Tibial nerve (tissue), 4 donors: ENCODE results near the gene LAIR1. TPM values are rescaled to one million over a fixed set of nuclear protein-coding genes. Genes with fewer than 3 reads are reported as not detected.
"Not testable (repeated sequence)": the region's sequence is repeated elsewhere in the genome, so short reads cannot be mapped to it uniquely, and the experiment has no call there.

Experiments used
- DNase-seq, 2 donors: peaks; one replicate each; pipeline ENCODE4 v3.0.0-alpha.2; 2019; ENCODE audit warnings: low spot score in 2 of 2
- H3K27ac ChIP-seq, 4 donors: fragments of 200-600 bp; sonication (generic) in 3 of 4; one replicate each; pipeline ENCODE4 v1.5.1; 2017 to 2019; ENCODE audit warnings: mild to moderate bottlenecking in 1 of 4
- H3K27me3 ChIP-seq, 2 donors: fragments of 200-600 bp; sonication (generic) in 1 of 2; one replicate each; pipeline versions ENCODE4 v1.5.1 to v1.6.0; 2017 to 2019
- H3K36me3 ChIP-seq, 3 donors: fragments of 200-600 bp; sonication (generic); one replicate each; pipeline ENCODE4 v1.5.1; 2018 to 2019
- H3K4me1 ChIP-seq, 4 donors: fragments of 200-600 bp; sonication (generic) in 3 of 4; one replicate each; pipeline ENCODE4 v1.5.1; 2017 to 2019
- H3K4me3 ChIP-seq, 4 donors: fragments of 200-600 bp; sonication (generic) in 3 of 4; one replicate each; pipeline ENCODE4 v1.5.1; 2017 to 2019; ENCODE audit warnings: mild to moderate bottlenecking in 1 of 4, moderate library complexity in 1 of 4
- H3K9me3 ChIP-seq, 4 donors: fragments of 200-600 bp; sonication (generic) in 3 of 4; one replicate each; pipeline ENCODE4 v1.5.1; 2017 to 2019
- CTCF ChIP-seq, 5 experiments: fragments of 200-600 bp in 3 of 5; fragments of 450-650 bp in 2 of 5; sonication (generic) in 3 of 5; IDR thresholded peaks; one replicate each; pipeline ENCODE4 v1.5.1; 2016 to 2019; ENCODE audit warnings: antibody characterized with exemption in 5 of 5, mild to moderate bottlenecking in 3 of 5, moderate library complexity in 2 of 5
- EP300 ChIP-seq, 2 donors: sonication (generic); formaldehyde crosslinking; IDR thresholded peaks; one replicate each; pipeline ENCODE4 v1.6.1; 2017; ENCODE audit warnings: antibody characterized with exemption in 2 of 2, mild to moderate bottlenecking in 1 of 2
- POLR2A ChIP-seq, 2 donors: fragments of 450-650 bp; IDR thresholded peaks; one replicate each; pipeline ENCODE4 v1.6.1; 2017; ENCODE audit warnings: antibody characterized with exemption in 2 of 2, mild to moderate bottlenecking in 2 of 2, moderate library complexity in 2 of 2
- WGBS, 2 donors: methylation state at CpG; one replicate each; pipeline ENCODE4 v1.1.5; 2018; 5-methylcytosine and 5-hydroxymethylcytosine counted together
- total RNA-seq, 4 donors: library from RNA; depleted of rRNA; stranded (reverse); fragments of >200 nt; gene quantifications; one replicate each; pipeline ENCODE4 v1.1.0, GENCODE V29; 2016

The LAIR1 gene
- total RNA-seq, 4 donors from 2014 or later: 15.5 to 59.1 (median 31.1) TPM

GRCh38 chr19:54380897-54381296, 16.2 kb upstream of the LAIR1 start:
- Histone ChIP-seq H3K27ac (no peak overlapping the region), H3K4me1 (no peaks in the 10 kb centered on the region), H3K9me3 (no peaks in the 10 kb centered on the region), H3K36me3 (no peaks in the 10 kb centered on the region), H3K4me3 (no peak overlapping the region), H3K27me3 (no peaks in the 10 kb centered on the region)
- no peak for DNase-seq
- TF ChIP-seq EP300 (IDR thresholded peaks at IDR 0.05) (no peak), CTCF (IDR thresholded peaks at IDR 0.05) (no peak), POLR2A (IDR thresholded peaks at IDR 0.05) (no peak)
- WGBS, 2 donors: 74 to 83% methylated on average over 2 of the region's 2 CpGs

GRCh38 chr19:54379187-54379678, 14.5 kb upstream of the LAIR1 start:
- Histone ChIP-seq H3K27me3 (no peaks in the 10 kb centered on the region), H3K9me3 (no peaks in the 10 kb centered on the region), H3K27ac (peak overlapping the region in 1 of 4 donors; percentile 16), H3K36me3 (no peaks in the 10 kb centered on the region), H3K4me3 (no peak overlapping the region), H3K4me1 (no peaks in the 10 kb centered on the region)
- TF ChIP-seq POLR2A (IDR thresholded peaks at IDR 0.05): no peak
- no peak for TF ChIP-seq CTCF (IDR thresholded peaks at IDR 0.05)
- TF ChIP-seq EP300 (IDR thresholded peaks at IDR 0.05): no peak
- 36 to 50% methylated on average over 5 of the region's 5 CpGs for WGBS, 2 donors
- no peak for DNase-seq

GRCh38 chr19:54376610-54377285, 12.0 kb upstream of the LAIR1 start:
- Histone ChIP-seq H3K36me3 (no peaks in the 10 kb centered on the region), H3K9me3 (no peaks in the 10 kb centered on the region), H3K27ac (no peak overlapping the region), H3K4me3 (no peak overlapping the region), H3K4me1 (no peaks in the 10 kb centered on the region), H3K27me3 (no peaks in the 10 kb centered on the region)
- TF ChIP-seq POLR2A (IDR thresholded peaks at IDR 0.05) (no peak), EP300 (IDR thresholded peaks at IDR 0.05) (no peak)
- WGBS, 2 donors: 58% methylated on average over 11 of the region's 11 CpGs
- no peak for DNase-seq

- H3K9me3 ChIP-seq, H3K4me3 ChIP-seq, DNase-seq, H3K4me1 ChIP-seq, H3K27me3 ChIP-seq, H3K36me3 ChIP-seq: not testable (repeated sequence)
- H3K27ac ChIP-seq: peak overlapping the region in 2 of 4 donors; percentile 9 to 56
- WGBS, 2 donors: 81 to 84% methylated on average over 26 to 28 of the region's 28 CpGs
These were observed 10.6 kb upstream of the LAIR1 start for GRCh38 chr19:54375181-54375938.

- H3K4me3 ChIP-seq: no peak overlapping the region
These were observed 9.3 kb upstream of the LAIR1 start for GRCh38 chr19:54373781-54374631.

GRCh38 chr19:54371453-54371852, 6.7 kb upstream of the LAIR1 start:
- DNase-seq, H3K4me3 ChIP-seq, H3K36me3 ChIP-seq, H3K9me3 ChIP-seq, H3K27me3 ChIP-seq, H3K27ac ChIP-seq, H3K4me1 ChIP-seq: not testable (repeated sequence)
- 64 to 65% methylated on average over 5 of the region's 5 CpGs for WGBS, 2 donors

More at GRCh38 chr19:54373781-54374631, 9.3 kb upstream of the LAIR1 start:
- Histone ChIP-seq H3K9me3 (no peaks in the 10 kb centered on the region), H3K4me1 (no peaks in the 10 kb centered on the region), H3K36me3 (no peaks in the 10 kb centered on the region), H3K27me3 (no peaks in the 10 kb centered on the region), H3K27ac (peak overlapping the region in 3 of 4 donors; percentile 9 to 28 (median 19))
- 66 to 74% methylated on average over 16 of the region's 16 CpGs for WGBS, 2 donors
- no peak for TF ChIP-seq POLR2A (IDR thresholded peaks at IDR 0.05)
- TF ChIP-seq CTCF (IDR thresholded peaks at IDR 0.05): no peak
- TF ChIP-seq EP300 (IDR thresholded peaks at IDR 0.05): peak in 1 of 2 donors; percentile 80
- DNase-seq: peak in 1 of 2 donors; percentile 31

- H3K9me3 ChIP-seq, H3K4me3 ChIP-seq, H3K4me1 ChIP-seq, H3K36me3 ChIP-seq, H3K27ac ChIP-seq, DNase-seq, H3K27me3 ChIP-seq: not testable (repeated sequence)
- WGBS, 2 donors: 63 to 75% methylated on average over 7 to 8 of the region's 10 CpGs
These were observed 5.7 kb upstream of the LAIR1 start for GRCh38 chr19:54370434-54370796.

- H3K36me3 ChIP-seq, DNase-seq, H3K4me1 ChIP-seq, H3K27ac ChIP-seq, H3K27me3 ChIP-seq, H3K9me3 ChIP-seq: not testable (repeated sequence)
- H3K4me3 ChIP-seq: peak overlapping the region in 2 of 4 donors; percentile 3 to 15
- WGBS, 2 donors: 66 to 75% methylated on average over 9 to 14 of the region's 19 CpGs
These were observed 5.1 kb upstream of the LAIR1 start for GRCh38 chr19:54369688-54370433.
